WTC11 (cell line): ENCODE measurements around the gene TFEB. TPM values are rescaled to one million over a fixed set of nuclear protein-coding genes. Genes with fewer than 3 reads are reported as not detected.

ENCODE experiments used
- ATAC-seq: fragments of 200-7000 bp; cut with Tn5 transposase; 2 replicates; pipeline ENCODE4 v1.10.0; 2021; ENCODE audit warnings: mild to moderate bottlenecking, moderate library complexity
- CTCF ChIA-PET: fragments of 300-600 bp; sonication (Branson Sonifier 250); formaldehyde crosslinking; loops from one replicate; lab custom pipeline; 2021; ENCODE audit warnings: antibody characterized with exemption; lab: Charles Lee
- POLR2A ChIA-PET: fragments of 350-600 bp; sonication (Branson Sonifier 250); formaldehyde crosslinking; loops from one replicate; lab custom pipeline; 2021; ENCODE audit warnings: antibody characterized with exemption; lab: Charles Lee
- DNase-seq: peaks from one replicate; pipeline ENCODE4 v3.0.0; 2021; ENCODE audit warnings: low spot score
- H3K27ac Mint-ChIP-seq: 2 replicates; pipeline ENCODE4 v1.8.0; 2021; ENCODE audit warnings: mixed read lengths
- H3K27me3 Mint-ChIP-seq: 2 replicates; pipeline ENCODE4 v1.8.0; 2021; ENCODE audit warnings: low read depth, mild to moderate bottlenecking, moderate library complexity, mixed read lengths
- H3K36me3 Mint-ChIP-seq: 2 replicates; pipeline ENCODE4 v1.8.0; 2021; ENCODE audit warnings: mixed read lengths
- H3K4me1 Mint-ChIP-seq: 2 replicates; pipeline ENCODE4 v1.8.0; 2022; ENCODE audit warnings: mixed read lengths
- H3K4me3 Mint-ChIP-seq: 2 replicates; pipeline ENCODE4 v1.8.0; 2021; ENCODE audit warnings: mild to moderate bottlenecking, moderate library complexity, mixed read lengths
- H3K9me3 Mint-ChIP-seq: 2 replicates; pipeline ENCODE4 v1.8.0; 2021; ENCODE audit warnings: mixed read lengths
- AFF4 ChIP-seq: sonication (generic); formaldehyde crosslinking; IDR thresholded peaks from 2 replicates; pipeline ENCODE4 v1.8.1; 2023; ENCODE audit warnings: mild to moderate bottlenecking, missing genetic modification reagents, borderline replicate concordance
- CREM ChIP-seq: sonication (generic); formaldehyde crosslinking; IDR thresholded peaks from 2 replicates; pipeline ENCODE4 v1.8.1; 2022; ENCODE audit warnings: mild to moderate bottlenecking, missing genetic modification reagents, moderate library complexity
- CTCF ChIP-seq: fragments of 200-600 bp; IDR thresholded peaks from 2 replicates; pipeline ENCODE4 v1.8.0; 2022; ENCODE audit warnings: antibody characterized with exemption
- E2F4 ChIP-seq: sonication (generic); formaldehyde crosslinking; IDR thresholded peaks from 2 replicates; pipeline ENCODE4 v1.8.1; 2022; ENCODE audit warnings: low read depth, mild to moderate bottlenecking, moderate library complexity, missing genetic modification reagents, borderline replicate concordance
- ESRRA ChIP-seq: sonication (generic); formaldehyde crosslinking; IDR thresholded peaks from 2 replicates; pipeline ENCODE4 v1.8.1; 2022; ENCODE audit warnings: mild to moderate bottlenecking, missing genetic modification reagents, borderline replicate concordance
- ETV6 ChIP-seq: sonication (generic); formaldehyde crosslinking; IDR thresholded peaks from 2 replicates; pipeline ENCODE4 v1.8.1; 2022; ENCODE audit warnings: mild to moderate bottlenecking, missing genetic modification reagents
- FOXP1 ChIP-seq: sonication (generic); formaldehyde crosslinking; IDR thresholded peaks from 2 replicates; pipeline ENCODE4 v1.8.0; 2022; ENCODE audit warnings: missing genetic modification reagents, mild to moderate bottlenecking, moderate library complexity, borderline replicate concordance
- HMGA2 ChIP-seq: fragments of 250-450 bp; sonication (Bioruptor Pico); IDR thresholded peaks from 2 replicates; pipeline ENCODE4 v1.4.0; 2021; ENCODE audit warnings: mild to moderate bottlenecking, moderate library complexity
- IRF1 ChIP-seq: sonication (generic); formaldehyde crosslinking; IDR thresholded peaks from 2 replicates; pipeline ENCODE4 v1.8.0; 2023; ENCODE audit warnings: missing genetic modification reagents
- MYBL2 ChIP-seq: sonication (generic); formaldehyde crosslinking; IDR thresholded peaks from 2 replicates; pipeline ENCODE4 v1.8.1; 2023; ENCODE audit warnings: mild to moderate bottlenecking, moderate library complexity, missing genetic modification reagents
- NFE2L1 ChIP-seq: sonication (generic); formaldehyde crosslinking; IDR thresholded peaks from 2 replicates; pipeline ENCODE4 v1.8.1; 2023; ENCODE audit warnings: missing genetic modification reagents
- NR2C2 ChIP-seq: sonication (generic); formaldehyde crosslinking; IDR thresholded peaks from 2 replicates; pipeline ENCODE4 v1.8.0; 2022; ENCODE audit warnings: mild to moderate bottlenecking, missing genetic modification reagents
- RORB ChIP-seq: fragments of 250-450 bp; sonication (Bioruptor Pico); IDR thresholded peaks from 2 replicates; pipeline ENCODE4 v1.9.0; 2021; ENCODE audit warnings: mild to moderate bottlenecking
- SMAD4 ChIP-seq: sonication (generic); formaldehyde crosslinking; IDR thresholded peaks from 2 replicates; pipeline ENCODE4 v1.8.0; 2022; ENCODE audit warnings: mild to moderate bottlenecking, missing genetic modification reagents
- STAT6 ChIP-seq: sonication (generic); formaldehyde crosslinking; conservative IDR thresholded peaks from 2 replicates; pipeline ENCODE4 v1.8.1; 2023; ENCODE audit warnings: mild to moderate bottlenecking, low read depth, missing genetic modification reagents, moderate library complexity
- TEAD1 ChIP-seq: sonication (generic); formaldehyde crosslinking; IDR thresholded peaks from 2 replicates; pipeline ENCODE4 v1.8.0; 2022; ENCODE audit warnings: mild to moderate bottlenecking, missing genetic modification reagents
- TP53 ChIP-seq: sonication (generic); formaldehyde crosslinking; IDR thresholded peaks from 2 replicates; pipeline ENCODE4 v1.8.1; 2023; ENCODE audit warnings: mild to moderate bottlenecking, missing genetic modification reagents
- USF1 ChIP-seq: sonication (generic); formaldehyde crosslinking; IDR thresholded peaks from 2 replicates; pipeline ENCODE4 v1.8.0; 2022; ENCODE audit warnings: mild to moderate bottlenecking, missing genetic modification reagents
- ZBTB21 ChIP-seq: sonication (generic); formaldehyde crosslinking; IDR thresholded peaks from 2 replicates; pipeline ENCODE4 v1.8.1; 2023; ENCODE audit warnings: mild to moderate bottlenecking, missing genetic modification reagents, borderline replicate concordance
- ZBTB43 ChIP-seq: sonication (generic); formaldehyde crosslinking; IDR thresholded peaks from 2 replicates; pipeline ENCODE4 v1.8.1; 2023; ENCODE audit warnings: mild to moderate bottlenecking, missing genetic modification reagents
- ZMAT4 ChIP-seq: fragments of 250-450 bp; sonication (Bioruptor Pico); IDR thresholded peaks from 2 replicates; pipeline ENCODE4 v1.9.0; 2021; ENCODE audit warnings: mild to moderate bottlenecking
- ZNF121 ChIP-seq: sonication (generic); formaldehyde crosslinking; IDR thresholded peaks from 2 replicates; pipeline ENCODE4 v1.8.0; 2023; ENCODE audit warnings: missing genetic modification reagents
- ZNF396 ChIP-seq: fragments of 250-450 bp; sonication (Bioruptor Pico); IDR thresholded peaks from 2 replicates; pipeline ENCODE4 v1.8.0; 2021; ENCODE audit warnings: mild to moderate bottlenecking, moderate library complexity, borderline replicate concordance
- total RNA-seq: library from RNA; stranded (reverse); gene quantifications from 3 replicates; pipeline ENCODE4 v1.2.3, GENCODE V29; 2021

Gene TFEB
- total RNA-seq, 1 experiment from 2014 or later = 3.9 TPM

- no peak for TF ChIP-seq FOXP1 (CRISPR knock-in tag)
- no peak for TF ChIP-seq ETV6 (CRISPR knock-in tag)
- TF ChIP-seq TP53 (CRISPR knock-in tag) = no peak
- no peak for TF ChIP-seq SMAD4 (CRISPR knock-in tag)
- TF ChIP-seq RORB (CRISPR knock-in tag) = no peak
- TF ChIP-seq MYBL2 (CRISPR knock-in tag) = no peak
These were observed 3.3 kb downstream of the TFEB start (continued) for GRCh38 chr6:41732149-41732548.

GRCh38 chr6:41731561-41732086 is 3.8 kb downstream of the TFEB start:
- no peak for DNase-seq
- H3K27ac Mint-ChIP-seq = no peak overlapping the region
- peaks cover 55% of the 10 kb centered on the region for H3K4me1 Mint-ChIP-seq
- H3K27me3 Mint-ChIP-seq = peaks cover 15% of the 10 kb centered on the region
- no peaks in the 10 kb centered on the region for H3K9me3 Mint-ChIP-seq
- ChIA-PET CTCF (no interaction called here), POLR2A (no interaction called here)
- no peak for TF ChIP-seq ESRRA
- TF ChIP-seq HMGA2 = no peak
- no peak for TF ChIP-seq SMAD4 (CRISPR knock-in tag)
- TF ChIP-seq RORB (CRISPR knock-in tag) = no peak
- TF ChIP-seq STAT6 (CRISPR knock-in tag) = no peak
- no peak for TF ChIP-seq ZNF121
- TF ChIP-seq ZBTB21 (CRISPR knock-in tag) = no peak
- TF ChIP-seq CTCF = no peak
- TF ChIP-seq ZBTB43 (CRISPR knock-in tag) = no peak
- no peak for TF ChIP-seq AFF4 (CRISPR knock-in tag)
- no peak for TF ChIP-seq ZMAT4
- no peak for TF ChIP-seq CREM
- TF ChIP-seq ZNF396 (CRISPR knock-in tag) = no peak
- no peak for TF ChIP-seq NFE2L1 (CRISPR knock-in tag)
- no peak for TF ChIP-seq E2F4 (CRISPR knock-in tag)
- no peak for TF ChIP-seq TEAD1 (CRISPR knock-in tag)
- no peak for TF ChIP-seq USF1 (CRISPR knock-in tag)
- TF ChIP-seq IRF1 (CRISPR knock-in tag) = no peak
- TF ChIP-seq NR2C2 (CRISPR knock-in tag) = no peak
- no peaks in the 10 kb centered on the region for H3K36me3 Mint-ChIP-seq
- ATAC-seq = no peak
- H3K4me3 Mint-ChIP-seq = no peak overlapping the region
